ENCODE measurements around the gene MOSPD2. TPM values are rescaled to one million over a fixed set of nuclear protein-coding genes. Genes with fewer than 3 reads are reported as not detected.

MOSPD2 gene
- total RNA-seq, 1 experiment from 2014 or later: 6.4 TPM

GRCh38 chrX:14964500-14964899 is 91.3 kb downstream of the MOSPD2 start:
- Histone ChIP-seq H2BK12ac (ENCODE audit: insufficient read length, low read depth, low read length) (no peak overlapping the region), H3K4me1 (ENCODE audit: insufficient read depth, low read length) (no peaks in the 10 kb centered on the region), H3K18ac (ENCODE audit: insufficient read length, low read depth, low read length) (no peak overlapping the region), H3K79me2 (ENCODE audit: insufficient read depth, low read length) (no peaks in the 10 kb centered on the region), H2BK15ac (ENCODE audit: low read depth, low read length) (no peak overlapping the region), H3K79me1 (ENCODE audit: insufficient read depth, low read depth, low read length, poor library complexity, severe bottlenecking) (no peaks in the 10 kb centered on the region), H3K14ac (ENCODE audit: insufficient read depth, low read length) (no peak overlapping the region), H4K8ac (replicated peaks; ENCODE audit: insufficient read length, low read depth, low read length) (no peak overlapping the region), H4K91ac (ENCODE audit: insufficient read length, low read depth, low read length) (no peak overlapping the region), H2BK120ac (ENCODE audit: low read depth, low read length, poor library complexity, severe bottlenecking) (no peak overlapping the region), H3T11ph (ENCODE audit: low read length) (no peak overlapping the region), H2BK5ac (ENCODE audit: insufficient read length, low read length) (no peak overlapping the region), H2BK20ac (ENCODE audit: low read depth, low read length, poor library complexity, severe bottlenecking) (no peak overlapping the region), H3K56ac (ENCODE audit: insufficient read length, low read depth, low read length) (no peak overlapping the region), H2AFZ (ENCODE audit: low read length) (no peak overlapping the region), H3K23ac (ENCODE audit: insufficient read length, low read depth, low read length) (no peak overlapping the region), H4K5ac (ENCODE audit: insufficient read length, low read depth, low read length) (no peak overlapping the region), H3K9me3 (ENCODE audit: control insufficient read depth, low read depth, low read length) (no peaks in the 10 kb centered on the region), H4K20me1 (ENCODE audit: control insufficient read depth, insufficient read depth, insufficient read length) (no peaks in the 10 kb centered on the region), H3K4me2 (ENCODE audit: insufficient read depth, insufficient read length, low read length) (no peak overlapping the region), H2AK5ac (ENCODE audit: insufficient read length, low read length) (no peak overlapping the region), H3K23me2 (ENCODE audit: insufficient read length, low read depth, low read length, poor library complexity, severe bottlenecking) (peaks cover 2% of the 10 kb centered on the region), H3K4ac (ENCODE audit: low read depth, low read length) (no peak overlapping the region), H3K9ac (ENCODE audit: extremely low read depth, insufficient read length, low read length) (no peak overlapping the region), H3K27ac (ENCODE audit: insufficient read length, low read depth, low read length) (no peak overlapping the region), H3K27me3 (ENCODE audit: insufficient read depth, low read length) (no peaks in the 10 kb centered on the region)
- Mint-ChIP-seq H3K36me3 (ENCODE audit: insufficient read depth in 1 of 3, low read depth in 3 of 3) (no peaks in the 10 kb centered on the region; a peak in 2 of 7 replicates), H3K27ac (no peak overlapping the region), H3K27me3 (ENCODE audit: low read depth) (no peaks in the 10 kb centered on the region; the same call in 1 of the 2 replicates), H3K4me3 (no peak overlapping the region; a peak in 1 of 5 replicates), H3K4me1 (no peaks in the 10 kb centered on the region), H3K9me3 (peaks cover 57 to 59% of the 10 kb centered on the region in 2 experiments)
- no peak for DNase-seq
- TF ChIP-seq CTCF (conservative IDR thresholded peaks at IDR 0.05): no peak
- WGBS (ENCODE audit: extremely low coverage, insufficient read length, low lambda C conversion rate): no CpG with 5 or more reads among the region's 2 CpGs

Other genes with a start within 250 kb of the MOSPD2 start
- gene FANCB, start 352 bp upstream of the MOSPD2 start, total RNA-seq (2021): 11.3 and 12.1 TPM in 2 replicates

Measured in H9 (cell line).